ENCODE data around the gene ERLIN1. TPM values are rescaled to one million over a fixed set of nuclear protein-coding genes. Genes with fewer than 3 reads are reported as not detected.
A peak's percentile ranks its signal among the peaks of the same experiment; 100 is the strongest.

Gene ERLIN1
- total and polyA plus RNA-seq, 10 of the 15 experiments (the other 5 are each of a cell fraction or from before 2014, with no cell fraction given), result 4.9 to 21.7 (median 13.0) TPM

- POLR2A ChIA-PET, result no interaction called here
- no peak for ATAC-seq
- no TSS peak for BruUV-seq (replicated peaks)
Observed at GRCh38 chr10:100222529-100222928, 36.7 kb upstream of the ERLIN1 start.

More at GRCh38 chr10:100222529-100222928, 36.7 kb upstream of the ERLIN1 start:
- H2AFZ ChIP-seq (ENCODE audit: control insufficient read depth, low read depth, low read length), result no peak overlapping the region
- no peaks in the 10 kb centered on the region for H3K27me3 ChIP-seq (replicated peaks in 1 of 2; ENCODE audit: control insufficient read depth in 2 of 2, insufficient read depth in 2 of 2, low read length in 1 of 2)
- in situ Hi-C loops (cut with MboI) (no loop called here), intact Hi-C loops (cut with micrococcal nuclease; ENCODE audit: unreplicated experiment) (loop anchor here (10.0 kb wide), 1 partner anchor 368 kb away; no protein-coding TSS in a partner anchor)
- H3K4me3 ChIP-seq, result no peak overlapping the region
- no peaks in the 10 kb centered on the region for H3K9me3 ChIP-seq (replicated peaks; ENCODE audit: control insufficient read depth, insufficient read depth, low read length)
- H3K79me2 ChIP-seq (ENCODE audit: control insufficient read depth, insufficient read depth, low read length), result peaks cover 10% of the 10 kb centered on the region
- WGBS (ENCODE audit: insufficient coverage, insufficient replicate concordance, low lambda C conversion rate, missing lambda C conversion rate), result 97% methylated on average over 2 of the region's 2 CpGs
- ChIA-PET RAD21 (ENCODE audit: unreplicated experiment) (no interaction called here), CTCF (no interaction called here), SMC1A (ENCODE audit: uncharacterized antibody, unreplicated experiment) (no interaction called here)
- H3K36me3 ChIP-seq (ENCODE audit: control insufficient read depth in 2 of 2, insufficient read depth in 2 of 2, low read length in 1 of 2), result peaks cover 0 to 29% of the 10 kb centered on the region in 2 experiments
- H3K4me2 ChIP-seq (ENCODE audit: control insufficient read depth, insufficient read depth), result no peak overlapping the region
- H4K20me1 ChIP-seq (ENCODE audit: control insufficient read depth, insufficient read depth), result no peaks in the 10 kb centered on the region
- H3K9ac ChIP-seq (ENCODE audit: control insufficient read depth, insufficient read depth, low read length), result no peak overlapping the region
- H3K4me1 ChIP-seq (ENCODE audit: control insufficient read depth, insufficient read depth, low read length), result no peaks in the 10 kb centered on the region
- no peak overlapping the region for H3K27ac ChIP-seq (ENCODE audit: control insufficient read depth, insufficient read depth)
- DNase-seq (ENCODE audit: low read depth, low spot score) (no peak), FAIRE-seq (no peak)
- no peak for TF ChIP-seq EGR1 (IDR thresholded peaks at IDR 0.05; ENCODE audit: borderline replicate concordance in 1 of 2, low read depth in 2 of 2, low read length in 2 of 2)
- TF ChIP-seq ZBTB40 (IDR thresholded peaks at IDR 0.05; ENCODE audit: borderline replicate concordance), result peak; percentile 89
